ENCODE data around the gene SELENOM. TPM values are rescaled to one million over a fixed set of nuclear protein-coding genes. Genes with fewer than 3 reads are reported as not detected.
"Not testable (repeated sequence)": the region's sequence is repeated elsewhere in the genome, so short reads cannot be mapped to it uniquely, and the experiment has no call there.

The SELENOM gene
- total RNA-seq, 4 donors from 2014 or later = 37.4 to 72.1 (median 56.0) TPM

- peaks cover 30% of the 10 kb centered on the region for H3K4me1 ChIP-seq
Observed at GRCh38 chr22:31099841-31100761, 7.3 kb downstream of the SELENOM start.

GRCh38 chr22:31099386-31099785 is 8.0 kb downstream of the SELENOM start:
- H3K36me3 ChIP-seq = peaks cover 70% of the 10 kb centered on the region
- H3K4me1 ChIP-seq = peaks cover 24% of the 10 kb centered on the region
- no peak overlapping the region for H3K4me3 ChIP-seq
- H3K27me3 ChIP-seq = no peaks in the 10 kb centered on the region
- DNase-seq (ENCODE audit: low spot score in 2 of 2) = no peak
- H3K27ac ChIP-seq = peak overlapping the region; percentile 54
- no peak for TF ChIP-seq EP300 (IDR thresholded peaks at IDR 0.05)
- TF ChIP-seq POLR2A (IDR thresholded peaks at IDR 0.05) = no peak
- no peak for TF ChIP-seq CTCF (IDR thresholded peaks at IDR 0.05)
- TF ChIP-seq POLR2AphosphoS5 (IDR thresholded peaks at IDR 0.05) = no peak
- no peaks in the 10 kb centered on the region for H3K9me3 ChIP-seq
- WGBS = 96% methylated on average over 6 of the region's 6 CpGs

More at GRCh38 chr22:31099841-31100761, 7.3 kb downstream of the SELENOM start:
- Histone ChIP-seq H3K27me3 (no peaks in the 10 kb centered on the region), H3K27ac (no peak overlapping the region), H3K36me3 (peaks cover 72% of the 10 kb centered on the region), H3K4me3 (no peak overlapping the region), H3K9me3 (no peaks in the 10 kb centered on the region)
- 94% methylated on average over 30 of the region's 34 CpGs for WGBS
- TF ChIP-seq EP300 (IDR thresholded peaks at IDR 0.05) (no peak), POLR2A (IDR thresholded peaks at IDR 0.05) (no peak), CTCF (IDR thresholded peaks at IDR 0.05) (no peak), POLR2AphosphoS5 (IDR thresholded peaks at IDR 0.05) (no peak)
- no peak for DNase-seq (ENCODE audit: low spot score in 2 of 2)

- H3K36me3 ChIP-seq = peaks cover 74% of the 10 kb centered on the region
Observed at GRCh38 chr22:31098632-31099110, 8.7 kb downstream of the SELENOM start.

GRCh38 chr22:31097941-31098631 is 9.3 kb downstream of the SELENOM start:
- Histone ChIP-seq H3K27ac (no peak overlapping the region), H3K27me3 (no peaks in the 10 kb centered on the region), H3K9me3 (no peaks in the 10 kb centered on the region), H3K4me3 (no peak overlapping the region), H3K36me3 (peaks cover 79% of the 10 kb centered on the region), H3K4me1 (peaks cover 20% of the 10 kb centered on the region)
- WGBS = 86% methylated on average over 10 of the region's 10 CpGs
- TF ChIP-seq EP300 (IDR thresholded peaks at IDR 0.05) (no peak), POLR2A (IDR thresholded peaks at IDR 0.05) (no peak), POLR2AphosphoS5 (IDR thresholded peaks at IDR 0.05) (no peak), CTCF (IDR thresholded peaks at IDR 0.05) (no peak)
- no peak for DNase-seq (ENCODE audit: low spot score in 2 of 2)

More at GRCh38 chr22:31098632-31099110, 8.7 kb downstream of the SELENOM start:
- DNase-seq (ENCODE audit: low spot score in 2 of 2) = no peak
- H3K4me1 ChIP-seq = peaks cover 24% of the 10 kb centered on the region
- H3K9me3 ChIP-seq = no peaks in the 10 kb centered on the region
- TF ChIP-seq POLR2AphosphoS5 (IDR thresholded peaks at IDR 0.05) = no peak
- TF ChIP-seq CTCF (IDR thresholded peaks at IDR 0.05) = no peak
- no peak for TF ChIP-seq POLR2A (IDR thresholded peaks at IDR 0.05)
- no peak for TF ChIP-seq EP300 (IDR thresholded peaks at IDR 0.05)
- H3K4me3 ChIP-seq = no peak overlapping the region
- peak overlapping the region; percentile 54 for H3K27ac ChIP-seq
- whole genome bisulfite sequencing = 81% methylated on average over 33 of the region's 36 CpGs
- H3K27me3 ChIP-seq = no peaks in the 10 kb centered on the region

GRCh38 chr22:31097539-31097938 is 9.8 kb downstream of the SELENOM start:
- not testable (repeated sequence) for DNase-seq (ENCODE audit: low spot score in 2 of 2); H3K4me3 ChIP-seq; H3K27ac ChIP-seq; H3K27me3 ChIP-seq; H3K9me3 ChIP-seq
- Histone ChIP-seq H3K36me3 (peaks cover 83% of the 10 kb centered on the region), H3K4me1 (peaks cover 16% of the 10 kb centered on the region)
- WGBS = 95% methylated on average over 5 of the region's 5 CpGs
